ENCODE data around the gene CHODL. TPM values are rescaled to one million over a fixed set of nuclear protein-coding genes. Genes with fewer than 3 reads are reported as not detected.

The CHODL gene
- total RNA-seq, 1 experiment from 2014 or later = 0.44 TPM

- Histone ChIP-seq H3K27ac (no peak overlapping the region), H4K20me1 (ENCODE audit: insufficient read depth) (no peaks in the 10 kb centered on the region), H3K4me1 (replicated peaks; ENCODE audit: insufficient read depth) (no peaks in the 10 kb centered on the region), H2AFZ (no peak overlapping the region), H3K27me3 (ENCODE audit: insufficient read depth, low read depth) (no peaks in the 10 kb centered on the region), H3K4me2 (no peak overlapping the region), H3K9me3 (ENCODE audit: insufficient read depth, low read depth) (no peaks in the 10 kb centered on the region), H3K9me2 (ENCODE audit: insufficient read depth) (no peaks in the 10 kb centered on the region), H3K4me3 (no peak overlapping the region), H3K36me3 (ENCODE audit: low read depth) (no peaks in the 10 kb centered on the region), H3K79me2 (ENCODE audit: low read depth) (no peaks in the 10 kb centered on the region), H3F3A (ENCODE audit: insufficient read depth, low read depth) (no peaks in the 10 kb centered on the region)
- ChIA-PET POLR2A (ENCODE audit: unreplicated experiment) (no interaction called here), CTCF (no interaction called here)
- BruUV-seq (replicated peaks) = no TSS peak
- no peak for TF ChIP-seq EZH2 (IDR thresholded peaks at IDR 0.05; ENCODE audit: low read depth)
- TF ChIP-seq CTCF (conservative IDR thresholded peaks at IDR 0.05) = no peak
- intact Hi-C loops (cut with micrococcal nuclease; ENCODE audit: unreplicated experiment) = no loop called here
- no peak for DNase-seq
These were observed 9.1 kb upstream of the CHODL start for GRCh38 chr21:18235545-18235944.

DNA sequence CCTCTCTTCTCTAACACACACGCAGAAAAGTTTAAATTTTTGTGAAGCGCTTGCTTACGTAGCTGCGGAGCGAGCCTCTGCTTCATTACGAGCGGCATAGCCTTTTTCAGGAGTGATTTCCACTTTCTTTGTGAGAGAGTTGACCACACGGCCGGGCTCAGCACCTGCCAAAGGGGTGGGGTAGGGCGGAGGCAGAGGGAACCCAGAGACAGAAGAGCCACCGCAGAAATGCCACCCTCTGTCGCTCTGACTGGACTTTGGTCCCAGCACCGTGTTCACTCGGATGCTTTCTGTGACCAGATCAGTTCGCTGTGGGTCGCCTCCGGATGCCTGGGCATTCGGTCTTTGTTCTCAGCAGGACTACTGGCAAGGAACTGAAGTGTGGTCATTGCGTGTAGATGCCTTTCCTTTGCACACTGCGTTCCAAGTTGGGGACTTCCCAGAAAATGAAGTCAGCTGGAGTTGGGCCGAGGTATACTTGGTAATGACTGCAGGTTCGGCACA is 883 bp downstream of the CHODL start:
- intact Hi-C loops (cut with micrococcal nuclease; ENCODE audit: unreplicated experiment) = no loop called here
- no peaks in the 10 kb centered on the region for H3F3A ChIP-seq (ENCODE audit: insufficient read depth, low read depth)
- POLR2A ChIA-PET (ENCODE audit: unreplicated experiment) = no interaction called here
- no peaks in the 10 kb centered on the region for H3K9me3 ChIP-seq (ENCODE audit: insufficient read depth, low read depth)
- H3K27me3 ChIP-seq (ENCODE audit: insufficient read depth, low read depth) = no peaks in the 10 kb centered on the region
- H3K36me3 ChIP-seq (ENCODE audit: low read depth) = no peaks in the 10 kb centered on the region
- no peak overlapping the region for H3K4me2 ChIP-seq
- H3K4me3 ChIP-seq = no peak overlapping the region
- H3K27ac ChIP-seq = no peak overlapping the region
- no peaks in the 10 kb centered on the region for H3K79me2 ChIP-seq (ENCODE audit: low read depth)
- CTCF ChIA-PET = no interaction called here
- TF ChIP-seq EZH2 (IDR thresholded peaks at IDR 0.05; ENCODE audit: low read depth) (no peak), CTCF (conservative IDR thresholded peaks at IDR 0.05) (no peak)
- H3K4me1 ChIP-seq (replicated peaks; ENCODE audit: insufficient read depth) = no peaks in the 10 kb centered on the region
- H3K9me2 ChIP-seq (ENCODE audit: insufficient read depth) = no peaks in the 10 kb centered on the region
- no peak overlapping the region for H2AFZ ChIP-seq
- H4K20me1 ChIP-seq (ENCODE audit: insufficient read depth) = no peaks in the 10 kb centered on the region
- no TSS peak for BruUV-seq (replicated peaks)
- no peak for DNase-seq

GRCh38 chr21:18248171-18248570 is 3.5 kb downstream of the CHODL start:
- Histone ChIP-seq H3K9me2 (ENCODE audit: insufficient read depth) (no peaks in the 10 kb centered on the region), H2AFZ (no peak overlapping the region), H3K4me3 (no peak overlapping the region), H3K4me1 (replicated peaks; ENCODE audit: insufficient read depth) (no peaks in the 10 kb centered on the region), H3K4me2 (no peak overlapping the region), H3K27me3 (ENCODE audit: insufficient read depth, low read depth) (no peaks in the 10 kb centered on the region), H3K9me3 (ENCODE audit: insufficient read depth, low read depth) (no peaks in the 10 kb centered on the region), H3F3A (ENCODE audit: insufficient read depth, low read depth) (no peaks in the 10 kb centered on the region), H3K79me2 (ENCODE audit: low read depth) (no peaks in the 10 kb centered on the region), H3K36me3 (ENCODE audit: low read depth) (no peaks in the 10 kb centered on the region), H3K27ac (no peak overlapping the region), H4K20me1 (ENCODE audit: insufficient read depth) (no peaks in the 10 kb centered on the region)
- CTCF ChIA-PET = no interaction called here
- no TSS peak for BruUV-seq (replicated peaks)
- no peak for DNase-seq
- intact Hi-C loops (cut with micrococcal nuclease; ENCODE audit: unreplicated experiment) = no loop called here
- TF ChIP-seq EZH2 (IDR thresholded peaks at IDR 0.05; ENCODE audit: low read depth) (no peak), CTCF (conservative IDR thresholded peaks at IDR 0.05) (no peak)
- POLR2A ChIA-PET (ENCODE audit: unreplicated experiment) = no interaction called here
